ENCODE measurements around the gene CACNB4. TPM values are rescaled to one million over a fixed set of nuclear protein-coding genes. Genes with fewer than 3 reads are reported as not detected.

Gene CACNB4
- total RNA-seq, 1 experiment from 2014 or later = 2.0 TPM

DNA sequence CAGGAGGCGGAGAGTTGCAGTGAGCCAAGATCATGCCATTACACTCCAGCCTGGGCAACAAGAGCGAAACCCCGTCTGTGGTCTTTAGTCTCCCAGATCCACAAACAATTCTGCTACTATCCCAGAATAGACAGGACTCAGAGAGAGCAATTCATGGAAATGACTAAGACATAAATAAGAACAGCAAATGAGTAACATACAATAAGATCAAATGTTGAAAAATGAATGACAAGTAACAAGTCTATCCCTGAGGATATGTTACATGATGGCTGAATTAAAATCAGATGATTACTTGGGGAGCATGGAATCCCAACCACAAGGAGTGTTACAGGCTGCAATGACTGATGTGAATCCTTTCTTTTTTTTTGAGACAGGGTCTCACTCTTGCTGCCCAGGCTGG is 280.9 kb downstream of the CACNB4 start:
- H2AFZ ChIP-seq (ENCODE audit: low read depth, low read length, poor library complexity, severe bottlenecking) = no peak overlapping the region
- no peak overlapping the region for H3K9ac ChIP-seq (ENCODE audit: low read length)
- no peaks in the 10 kb centered on the region for H3K9me2 ChIP-seq (ENCODE audit: insufficient read depth)
- ChIA-PET POLR2A (no interaction called here), CTCF (no interaction called here), RAD21 (ENCODE audit: low non-redundant PET in 1 of 2, low total read pairs in 2 of 2, uncharacterized antibody in 2 of 2, unreplicated experiment in 2 of 2) (no interaction called here)
- BruUV-seq (replicated peaks) = no TSS peak
- ATAC-seq (no peak), DNase-seq (ENCODE audit: low read depth, low spot score) (no peak)
- H3K4me3 ChIP-seq (replicated peaks in 1 of 2; ENCODE audit: low read depth in 1 of 2, low read length in 2 of 2) = no peak overlapping the region
- H3K4me1 ChIP-seq (ENCODE audit: control insufficient read depth in 1 of 2, insufficient read depth in 2 of 2, low read length in 2 of 2) = no peaks in the 10 kb centered on the region
- H3K27ac ChIP-seq (ENCODE audit: low read depth, low read length) = no peak overlapping the region
- H4K20me1 ChIP-seq (ENCODE audit: insufficient read depth) = 0 out of 2 replicates have a peak, but pooled peaks cover 9% of the 10 kb centered on the region
- peaks cover 81% of the 10 kb centered on the region for H3K79me2 ChIP-seq (ENCODE audit: insufficient read depth, low read length)
- no peak overlapping the region for H3K4me2 ChIP-seq (ENCODE audit: low read length)
- intact Hi-C loops (cut with micrococcal nuclease) = no loop called here
- peaks cover 6 to 8% of the 10 kb centered on the region in 2 experiments; a peak in 2 of 4 replicates for H3K36me3 ChIP-seq (ENCODE audit: control insufficient read depth in 1 of 2, insufficient read depth in 2 of 2, low read length in 2 of 2)
- no peaks in the 10 kb centered on the region for H3K9me3 ChIP-seq (ENCODE audit: control insufficient read depth in 1 of 2, insufficient read depth in 1 of 2, low read depth in 1 of 2, low read length in 2 of 2)
- H3K27me3 ChIP-seq (ENCODE audit: insufficient read depth, low read length) = no peaks in the 10 kb centered on the region
- TF ChIP-seq, protein P1, sequence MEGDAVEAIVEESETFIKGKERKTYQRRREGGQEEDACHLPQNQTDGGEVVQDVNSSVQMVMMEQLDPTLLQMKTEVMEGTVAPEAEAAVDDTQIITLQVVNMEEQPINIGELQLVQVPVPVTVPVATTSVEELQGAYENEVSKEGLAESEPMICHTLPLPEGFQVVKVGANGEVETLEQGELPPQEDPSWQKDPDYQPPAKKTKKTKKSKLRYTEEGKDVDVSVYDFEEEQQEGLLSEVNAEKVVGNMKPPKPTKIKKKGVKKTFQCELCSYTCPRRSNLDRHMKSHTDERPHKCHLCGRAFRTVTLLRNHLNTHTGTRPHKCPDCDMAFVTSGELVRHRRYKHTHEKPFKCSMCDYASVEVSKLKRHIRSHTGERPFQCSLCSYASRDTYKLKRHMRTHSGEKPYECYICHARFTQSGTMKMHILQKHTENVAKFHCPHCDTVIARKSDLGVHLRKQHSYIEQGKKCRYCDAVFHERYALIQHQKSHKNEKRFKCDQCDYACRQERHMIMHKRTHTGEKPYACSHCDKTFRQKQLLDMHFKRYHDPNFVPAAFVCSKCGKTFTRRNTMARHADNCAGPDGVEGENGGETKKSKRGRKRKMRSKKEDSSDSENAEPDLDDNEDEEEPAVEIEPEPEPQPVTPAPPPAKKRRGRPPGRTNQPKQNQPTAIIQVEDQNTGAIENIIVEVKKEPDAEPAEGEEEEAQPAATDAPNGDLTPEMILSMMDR (IDR thresholded peaks at IDR 0.05 in 2 of 3, conservative IDR thresholded peaks at IDR 0.05 in 1 of 3; ENCODE audit: borderline replicate concordance in 1 of 3, insufficient read depth in 1 of 3, low read depth in 2 of 3, low read length in 2 of 3) = no peak
- TF ChIP-seq CBX3 (IDR thresholded peaks at IDR 0.05; ENCODE audit: low read depth) (no peak), ELF1 (IDR thresholded peaks at IDR 0.05; ENCODE audit: borderline replicate concordance, low read depth) (no peak), ZFX (IDR thresholded peaks at IDR 0.05) (no peak), POLR2AphosphoS5 (IDR thresholded peaks at IDR 0.05; ENCODE audit: low read depth, low read length) (no peak), TCF7L2 (IDR thresholded peaks at IDR 0.05; ENCODE audit: borderline replicate concordance, extremely low read depth, insufficient read depth, insufficient read length) (no peak), FOSL1 (IDR thresholded peaks at IDR 0.05; ENCODE audit: low read depth) (no peak), RAD21 (IDR thresholded peaks at IDR 0.05; ENCODE audit: low read depth) (no peak)
- TF ChIP-seq, protein P2, sequence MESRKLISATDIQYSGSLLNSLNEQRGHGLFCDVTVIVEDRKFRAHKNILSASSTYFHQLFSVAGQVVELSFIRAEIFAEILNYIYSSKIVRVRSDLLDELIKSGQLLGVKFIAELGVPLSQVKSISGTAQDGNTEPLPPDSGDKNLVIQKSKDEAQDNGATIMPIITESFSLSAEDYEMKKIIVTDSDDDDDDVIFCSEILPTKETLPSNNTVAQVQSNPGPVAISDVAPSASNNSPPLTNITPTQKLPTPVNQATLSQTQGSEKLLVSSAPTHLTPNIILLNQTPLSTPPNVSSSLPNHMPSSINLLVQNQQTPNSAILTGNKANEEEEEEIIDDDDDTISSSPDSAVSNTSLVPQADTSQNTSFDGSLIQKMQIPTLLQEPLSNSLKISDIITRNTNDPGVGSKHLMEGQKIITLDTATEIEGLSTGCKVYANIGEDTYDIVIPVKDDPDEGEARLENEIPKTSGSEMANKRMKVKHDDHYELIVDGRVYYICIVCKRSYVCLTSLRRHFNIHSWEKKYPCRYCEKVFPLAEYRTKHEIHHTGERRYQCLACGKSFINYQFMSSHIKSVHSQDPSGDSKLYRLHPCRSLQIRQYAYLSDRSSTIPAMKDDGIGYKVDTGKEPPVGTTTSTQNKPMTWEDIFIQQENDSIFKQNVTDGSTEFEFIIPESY (IDR thresholded peaks at IDR 0.05; ENCODE audit: extremely low read depth, insufficient replicate concordance, low read length) = no peak

Data from HCT116 (cell line).